IPS-18c (cell line): ENCODE data around the gene ATP2A1.
A peak's percentile ranks its signal among the peaks of the same experiment; 100 is the strongest.
"Not testable (repeated sequence)": the region's sequence is repeated elsewhere in the genome, so short reads cannot be mapped to it uniquely, and the experiment has no call there.

Experiments
- H3K4me3 ChIP-seq: 2 replicates; pipeline ENCODE4 v1.7.0; 2013; ENCODE audit warnings: low read depth, mild to moderate bottlenecking, low read length, moderate library complexity; ENCODE audit not compliant: insufficient read depth
- H3K9me3 ChIP-seq: one replicate; pipeline ENCODE4 v1.6.1; 2013; ENCODE audit warnings: mild to moderate bottlenecking, low read length, moderate library complexity; ENCODE audit not compliant: control insufficient read depth, insufficient read depth

Gene ATP2A1

GRCh38 chr16:28937222-28937876, 59.1 kb downstream of the ATP2A1 start:
- Histone ChIP-seq H3K4me3 (no peak overlapping the region), H3K9me3 (no peaks in the 10 kb centered on the region)

- H3K4me3 ChIP-seq: no peak overlapping the region
- H3K9me3 ChIP-seq: no peaks in the 10 kb centered on the region
Measured at GRCh38 chr16:28938721-28939120, 60.4 kb downstream of the ATP2A1 start.

GRCh38 chr16:28939825-28940224, 61.5 kb downstream of the ATP2A1 start:
- not testable (repeated sequence) for H3K9me3 ChIP-seq, H3K4me3 ChIP-seq

- Histone ChIP-seq H3K4me3 (no peak overlapping the region), H3K9me3 (no peaks in the 10 kb centered on the region)
Measured at GRCh38 chr16:28943281-28943680, 65.0 kb downstream of the ATP2A1 start.

GRCh38 chr16:28946681-28947080, 68.4 kb downstream of the ATP2A1 start:
- Histone ChIP-seq H3K4me3 (no peak overlapping the region), H3K9me3 (no peaks in the 10 kb centered on the region)

GRCh38 chr16:28950648-28951409, 72.5 kb downstream of the ATP2A1 start, which contains the start of gene NFATC2IP:
NFATC2IP (plus strand) TSS chr16:28950937; CDS start chr16:28951012, 75 bp downstream.
- Histone ChIP-seq H3K9me3 (no peaks in the 10 kb centered on the region), H3K4me3 (peak within 1 kb of the TSS; percentile 91)

GRCh38 chr16:28951410-28951943, 73.2 kb downstream of the ATP2A1 start:
- Histone ChIP-seq H3K4me3 (peak overlapping the region; percentile 91), H3K9me3 (no peaks in the 10 kb centered on the region)
